ACHN (cell line): ENCODE results near the gene ITIH3.

Experiments used
- DNase-seq: peaks from one replicate; pipeline ENCODE4 v3.0.0-alpha.2; 2015
- in situ Hi-C: cut with HindIII; loops from 2 replicates; pipeline ENCODE4 v1.10.0; 2017; ENCODE audit warnings: low sequenced_read_pairs, low pct_ligation_motif_present, low pct_unique_long_range_greater_than_20kb

ITIH3 gene

DNA sequence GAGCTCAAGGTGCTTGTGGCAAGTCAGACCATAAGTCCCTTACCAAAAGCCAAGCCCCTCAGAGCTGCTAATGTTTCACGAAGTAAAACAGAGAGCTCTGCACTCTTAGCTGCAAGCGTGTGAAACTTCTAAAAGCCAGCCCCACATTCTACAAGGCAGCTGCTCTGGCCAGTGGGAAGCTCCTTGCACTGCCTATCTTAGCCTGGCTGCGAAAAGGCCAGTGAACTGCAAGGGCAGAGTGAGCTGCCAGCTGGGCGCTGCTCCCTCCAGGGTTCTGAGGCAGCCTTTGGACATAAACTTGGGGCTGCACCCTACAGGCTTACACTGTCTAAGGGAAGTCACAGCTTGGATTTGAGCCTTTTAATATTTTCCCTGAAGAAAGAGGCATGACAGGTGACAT, 42.4 kb downstream of the ITIH3 start:
- in situ Hi-C loops = no loop called here
- DNase-seq = no peak

GRCh38 chr3:52838561-52839267, 44.1 kb downstream of the ITIH3 start:
- in situ Hi-C loops = no loop called here
- DNase-seq = no peak

DNA sequence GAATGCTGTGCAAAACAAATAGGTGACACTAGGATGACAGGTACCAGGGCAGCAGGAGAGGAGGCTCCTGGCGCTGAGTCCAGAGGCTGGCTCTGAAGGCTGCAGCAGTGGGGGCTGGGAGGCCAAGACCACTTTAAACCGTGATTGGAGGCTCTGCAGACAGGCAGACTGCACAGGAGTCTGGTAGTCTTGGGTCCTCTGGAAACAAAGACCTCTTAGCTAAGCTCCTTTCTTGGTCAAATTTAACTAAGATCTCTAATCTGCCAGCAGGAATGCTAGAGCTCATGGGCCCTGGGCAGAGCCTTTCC, 44.6 kb downstream of the ITIH3 start:
- in situ Hi-C loops = no loop called here
- DNase-seq = no peak

- in situ Hi-C loops = no loop called here
- DNase-seq = no peak
These were observed 45.4 kb downstream of the ITIH3 start for GRCh38 chr3:52839892-52840545.

DNA sequence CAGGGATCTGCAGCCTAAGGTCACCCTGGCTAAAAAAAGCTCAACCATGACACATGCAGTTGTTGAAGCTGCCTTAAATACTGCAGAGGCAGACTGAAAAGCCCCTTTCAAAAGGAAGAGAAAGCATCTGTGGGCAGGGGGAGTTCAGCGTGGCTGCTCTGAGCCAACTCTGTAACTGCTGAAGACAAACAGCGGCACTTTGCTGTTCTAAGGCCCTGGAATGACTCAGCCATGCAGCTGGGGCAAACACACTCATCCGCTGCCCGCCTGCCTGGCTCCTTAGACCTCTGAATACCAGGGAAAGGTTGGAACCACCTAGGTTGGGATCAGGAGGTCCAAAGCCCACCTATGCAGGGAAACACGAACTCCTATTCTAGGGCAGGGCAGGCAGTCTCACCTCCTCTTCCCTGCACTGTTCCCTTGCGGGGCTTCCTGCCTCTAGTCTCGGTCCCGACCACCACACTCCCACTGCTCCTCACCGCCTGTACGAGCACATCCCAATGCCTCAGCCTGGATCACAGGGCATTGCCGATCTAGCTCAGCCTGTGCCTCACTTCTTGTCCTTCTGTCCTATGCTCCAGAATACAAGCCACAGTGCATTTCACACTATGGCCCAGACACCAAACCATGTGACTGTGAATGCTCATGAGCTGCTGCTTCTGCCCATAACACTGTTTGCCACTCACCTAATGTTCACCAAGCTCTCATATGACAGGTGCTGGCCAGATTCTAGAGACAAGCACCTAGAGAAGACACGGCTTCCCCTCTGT, 46.8 kb downstream of the ITIH3 start:
- in situ Hi-C loops = no loop called here
- DNase-seq = no peak

DNA sequence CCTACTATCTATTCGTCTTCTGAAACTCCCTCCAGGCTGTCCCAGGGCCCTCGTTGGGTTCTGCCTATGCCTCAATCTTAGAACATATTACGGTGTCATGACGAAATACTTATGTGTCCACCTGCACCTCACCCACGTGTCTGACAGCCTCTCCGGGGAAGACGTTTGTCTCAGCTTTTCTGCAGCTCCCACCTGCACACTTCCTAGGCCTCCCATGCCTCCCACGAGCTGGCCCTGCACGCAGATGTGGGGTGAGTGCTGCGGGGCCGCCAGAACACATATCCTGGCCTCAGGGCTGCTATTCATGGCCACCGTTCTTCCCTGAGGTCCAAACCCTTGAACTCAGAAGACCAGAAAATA, 47.4 kb downstream of the ITIH3 start:
- in situ Hi-C loops = no loop called here
- DNase-seq = no peak

GRCh38 chr3:52842424-52842823, 47.8 kb downstream of the ITIH3 start:
- in situ Hi-C loops = no loop called here
- no peak for DNase-seq

GRCh38 chr3:52843108-52843865, 48.7 kb downstream of the ITIH3 start:
- no peak for DNase-seq
- in situ Hi-C loops = no loop called here

DNA sequence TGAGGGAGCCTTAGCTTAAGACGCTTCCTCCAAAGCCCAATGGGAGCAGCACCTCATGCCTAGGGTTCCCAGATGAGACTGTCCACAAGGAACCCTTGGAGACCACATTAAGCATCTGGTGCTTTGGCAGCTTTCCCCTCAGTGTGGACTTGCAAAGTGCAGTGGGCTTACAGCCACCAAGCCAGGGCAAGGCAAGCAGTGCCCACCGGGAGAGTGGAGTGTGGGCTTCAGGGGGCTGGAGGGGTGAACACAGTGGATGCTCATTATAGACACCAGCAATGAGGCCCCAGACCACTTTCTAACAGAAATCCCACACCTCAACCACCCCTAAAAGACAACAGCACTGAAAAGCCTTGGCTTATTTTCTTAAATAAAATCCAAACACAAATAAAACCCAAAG, 49.3 kb downstream of the ITIH3 start:
- in situ Hi-C loops = no loop called here
- DNase-seq = no peak

- DNase-seq = no peak
- in situ Hi-C loops = no loop called here
These were observed 49.8 kb downstream of the ITIH3 start for GRCh38 chr3:52844290-52844975.

GRCh38 chr3:52845157-52845556, 50.6 kb downstream of the ITIH3 start:
- in situ Hi-C loops = no loop called here
- no peak for DNase-seq

GRCh38 chr3:52845691-52846431, 51.3 kb downstream of the ITIH3 start:
- DNase-seq = no peak
- in situ Hi-C loops = no loop called here

DNA sequence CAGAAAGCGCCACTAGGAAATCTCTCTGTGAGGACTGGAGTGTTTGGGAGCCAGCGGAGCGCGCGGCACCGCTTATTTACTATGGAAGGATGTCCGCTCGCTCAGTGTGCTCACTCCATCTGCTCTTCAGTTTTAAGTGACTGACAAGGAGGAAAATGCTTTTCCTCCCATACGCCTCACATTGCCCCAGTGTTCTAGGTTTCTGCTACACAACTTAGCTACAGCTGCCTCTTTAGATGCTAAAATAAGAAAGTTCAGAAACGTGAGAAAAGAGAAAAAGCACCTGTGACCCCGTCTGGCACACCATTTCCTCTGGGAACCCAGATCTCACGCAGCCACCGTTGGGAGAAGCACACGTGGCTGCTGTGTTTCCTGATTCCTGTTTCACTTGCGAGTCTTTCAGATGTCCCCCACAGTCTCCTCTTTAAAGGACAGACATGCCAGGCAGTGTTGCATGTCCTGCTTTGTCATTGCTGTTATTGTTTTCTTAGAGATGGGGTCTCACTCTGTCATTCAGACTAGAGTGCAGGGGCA, 51.9 kb downstream of the ITIH3 start:
- in situ Hi-C loops = no loop called here
- DNase-seq = no peak

- in situ Hi-C loops = no loop called here
- DNase-seq = no peak
These were observed 52.6 kb downstream of the ITIH3 start for GRCh38 chr3:52847241-52847640.

GRCh38 chr3:52847726-52848125, 53.1 kb downstream of the ITIH3 start:
- no peak for DNase-seq
- in situ Hi-C loops = no loop called here

DNA sequence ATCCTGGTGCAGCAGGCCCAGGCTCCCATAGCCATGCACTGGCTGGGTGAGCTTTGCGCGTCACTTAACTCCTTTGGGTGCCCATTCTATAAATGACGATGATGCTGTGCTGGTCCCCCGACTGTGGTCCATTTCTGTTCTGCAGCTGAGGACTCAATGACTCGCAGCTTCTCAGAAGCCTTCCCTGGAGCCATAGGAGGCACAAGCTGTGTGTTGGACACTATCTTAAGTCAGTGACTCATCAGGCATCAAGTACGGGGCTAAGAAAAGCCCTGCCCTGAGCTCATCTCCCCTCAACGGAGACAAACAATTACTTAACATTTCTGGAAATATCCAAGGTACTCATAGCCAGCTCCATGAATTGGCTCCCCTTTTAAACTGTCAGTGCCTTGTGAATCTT, 54.0 kb downstream of the ITIH3 start:
- in situ Hi-C loops = no loop called here
- peak; percentile 31 for DNase-seq

DNA sequence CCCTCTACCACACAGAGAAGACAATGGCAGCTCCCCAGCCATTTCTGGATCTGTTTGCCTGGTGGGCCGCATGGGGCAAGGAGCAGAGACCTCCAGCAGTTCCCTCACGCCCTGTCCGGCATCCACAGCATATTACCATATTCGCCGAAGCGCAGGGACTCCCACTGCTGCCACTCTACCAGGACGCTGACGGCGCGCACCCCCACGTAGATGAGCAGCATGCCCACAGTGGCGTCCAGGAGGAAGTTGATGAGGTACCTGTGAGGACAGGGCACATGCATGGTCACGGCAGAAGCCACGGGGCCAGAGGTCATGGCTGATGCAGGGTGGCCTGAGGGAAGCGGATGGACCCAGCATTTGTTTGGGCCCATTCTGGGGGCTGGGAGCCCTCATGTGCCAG, 55.1 kb downstream of the ITIH3 start:
- in situ Hi-C loops = no loop called here
- DNase-seq = no peak

- peak; percentile 49 for DNase-seq
- in situ Hi-C loops = no loop called here
These were observed 56.8 kb downstream of the ITIH3 start for GRCh38 chr3:52851348-52851747.
